Endothelial cell of umbilical vein (primary cell): ENCODE results near the gene RPL41. TPM values are rescaled to one million over a fixed set of nuclear protein-coding genes. Genes with fewer than 3 reads are reported as not detected.

Experiments
- BruUV-seq: library from RNA; stranded (reverse); fragments of 400-500 nt; replicated peaks from 2 replicates; lab custom pipeline; 2021; lab: Mats Ljungman, UMichigan
- CTCF ChIA-PET: fragments of 300-600, 350-600 bp; sonication (Branson Sonifier 250); formaldehyde crosslinking; loops from one replicate; lab custom pipeline; 2021; ENCODE audit warnings: antibody characterized with exemption, inconsistent platforms; lab: Charles Lee
- POLR2A ChIA-PET: fragments of 300-600, 350-600 bp; sonication (Branson Sonifier 250); formaldehyde crosslinking; loops from one replicate; lab custom pipeline; 2021; ENCODE audit warnings: antibody characterized with exemption, inconsistent platforms; lab: Charles Lee
- DNase-seq: peaks from one replicate; pipeline ENCODE4 v3.0.0-alpha.2; 2011; ENCODE audit warnings: low read depth, low spot score
- FAIRE-seq: peaks from 2 replicates; lab custom pipeline; 2011; peaks lifted over from hg19 to GRCh38; lab: Jason Lieb, UNC
- H2AFZ ChIP-seq: 2 replicates; pipeline ENCODE4 v1.6.0; 2012; ENCODE audit warnings: low read depth, low read length, control low read depth, inconsistent platforms
- H3K27ac ChIP-seq: 2 replicates; pipeline ENCODE4 v1.5.1; 2011; ENCODE audit warnings: low read depth, mild to moderate bottlenecking, control low read depth, low read length, moderate library complexity; ENCODE audit not compliant: insufficient read depth
- H3K27me3 ChIP-seq, 2 experiments: 2 replicates each; pipeline versions ENCODE4 v1.6.0 to v1.6.1; 2011; ENCODE audit warnings: low read length in 2 of 2, mixed read lengths in 1 of 2; ENCODE audit not compliant: control insufficient read depth in 2 of 2, insufficient read depth in 2 of 2
- H3K36me3 ChIP-seq, 2 experiments: 2 replicates in 1 of 2; 3 replicates in 1 of 2; pipeline ENCODE4 v1.5.1; 2011; ENCODE audit warnings: low read length in 2 of 2, mild to moderate bottlenecking in 1 of 2, moderate library complexity in 1 of 2; ENCODE audit not compliant: control insufficient read depth in 2 of 2, insufficient read depth in 2 of 2; ENCODE audit errors: extremely low read depth in 1 of 2
- H3K4me1 ChIP-seq: 3 replicates; pipeline ENCODE4 v1.5.1; 2011; ENCODE audit warnings: mild to moderate bottlenecking, low read length; ENCODE audit not compliant: control insufficient read depth, insufficient read depth; ENCODE audit errors: extremely low read depth
- H3K4me2 ChIP-seq: 2 replicates; pipeline ENCODE4 v1.6.1; 2011; ENCODE audit warnings: low read length, control low read depth, mixed read lengths; ENCODE audit not compliant: insufficient read depth
- H3K4me3 ChIP-seq, 3 experiments: fragments of 200-600 bp in 1 of 3; sonication (generic), shearing (Covaris generic) in 1 of 3; replicated peaks in 1 of 3; 2 replicates each; pipeline ENCODE4 v1.5.1; 2011 to 2016; ENCODE audit warnings: control low read depth in 3 of 3, low read length in 3 of 3, mild to moderate bottlenecking in 2 of 3, inconsistent platforms in 1 of 3, low read depth in 1 of 3, moderate library complexity in 1 of 3; ENCODE audit not compliant: insufficient read depth in 1 of 3
- H3K79me2 ChIP-seq: 2 replicates; pipeline ENCODE4 v1.6.0; 2012; ENCODE audit warnings: low read length, inconsistent platforms; ENCODE audit not compliant: control insufficient read depth, insufficient read depth
- H3K9ac ChIP-seq: replicated peaks from 2 replicates; pipeline ENCODE3; 2011; ENCODE audit warnings: low read length, control low read depth; ENCODE audit not compliant: insufficient read depth; ENCODE audit errors: extremely low read depth
- H3K9me1 ChIP-seq: replicated peaks from 3 replicates; pipeline ENCODE4 v1.6.0; 2011; ENCODE audit warnings: mild to moderate bottlenecking, low read length; ENCODE audit not compliant: control insufficient read depth, insufficient read depth; ENCODE audit errors: extremely low read depth
- H3K9me3 ChIP-seq: replicated peaks from 2 replicates; pipeline ENCODE4 v1.5.1; 2012; ENCODE audit warnings: low read length, inconsistent platforms; ENCODE audit not compliant: control insufficient read depth, insufficient read depth
- H4K20me1 ChIP-seq: replicated peaks from 2 replicates; pipeline ENCODE3; 2011; ENCODE audit warnings: mild to moderate bottlenecking, low read length; ENCODE audit not compliant: control insufficient read depth, insufficient read depth; ENCODE audit errors: extremely low read depth
- EZH2 ChIP-seq: IDR thresholded peaks from 2 replicates; pipeline ENCODE4 v1.6.1; 2012; ENCODE audit warnings: borderline replicate concordance, low read depth, mild to moderate bottlenecking, moderate library complexity, low read length, inconsistent platforms; ENCODE audit not compliant: severe bottlenecking
- FOS ChIP-seq: IDR thresholded peaks from 2 replicates; pipeline ENCODE4 v1.6.1; 2011; ENCODE audit warnings: mild to moderate bottlenecking, low read length, moderate library complexity, borderline replicate concordance; ENCODE audit not compliant: insufficient read depth
- GATA2 ChIP-seq: IDR thresholded peaks from 2 replicates; pipeline ENCODE4 v1.7.0; 2011; ENCODE audit warnings: low read depth, mild to moderate bottlenecking, moderate library complexity, mixed read lengths, low read length; ENCODE audit not compliant: insufficient read length, insufficient read depth
- JUN ChIP-seq: IDR thresholded peaks from 2 replicates; pipeline ENCODE4 v1.6.1; 2011; ENCODE audit warnings: borderline replicate concordance, low read depth; ENCODE audit not compliant: insufficient read length, insufficient read depth
- MYC ChIP-seq: IDR thresholded peaks from one replicate; pipeline ENCODE4 v1.6.1; 2011; ENCODE audit warnings: mild to moderate bottlenecking, low read depth, low read length
- POLR2A ChIP-seq: IDR thresholded peaks from 2 replicates; pipeline ENCODE4 v1.6.1; 2012; ENCODE audit warnings: low read depth, mild to moderate bottlenecking, control low read depth, low read length
- POLR2AphosphoS5 ChIP-seq: IDR thresholded peaks from 2 replicates; pipeline ENCODE4 v1.6.1; 2012; ENCODE audit warnings: low read depth, mild to moderate bottlenecking, control low read depth, low read length, moderate library complexity; ENCODE audit not compliant: insufficient read depth
- dilution Hi-C: fragments of 300-500 bp; cut with MboI; formaldehyde crosslinking; loops from one replicate; pipeline ENCODE4 v1.15.0; 2019; ENCODE audit warnings: low sequenced_read_pairs; ENCODE audit not compliant: extremely low pct_ligation_motif_present
- intact Hi-C: fragments of 100-400 bp; cut with micrococcal nuclease; formaldehyde crosslinking; loops from one replicate; pipeline ENCODE4 v1.10.0; 2022
- polyA plus RNA-seq, 4 experiments: library from polyadenylated mRNA; depleted of rRNA in 3 of 4; stranded (reverse) in 3 of 4; unstranded in 1 of 4; fragments of >200 nt; gene quantifications; 2 replicates each; pipeline versions ENCODE4 v1.2.1 to v1.2.3, GENCODE V29; 2011 to 2012; ENCODE audit warnings: missing spikeins in 1 of 4
- total RNA-seq: library from RNA; stranded (reverse); gene quantifications from 2 replicates; pipeline ENCODE4 v1.2.3, GENCODE V29; 2021
- TF ChIP-seq, protein P1 (sequence below): IDR thresholded peaks from 2 replicates; pipeline ENCODE4 v1.6.1; 2011; ENCODE audit not compliant: insufficient read depth, insufficient read length
- TF ChIP-seq, protein P2 (sequence below), 2 donors: IDR thresholded peaks; 1 replicate in 1 of 2; 2 replicates in 1 of 2; pipeline ENCODE4 v1.5.1; 2011; ENCODE audit warnings: low read length in 2 of 2, mild to moderate bottlenecking in 2 of 2, moderate library complexity in 2 of 2, control low read depth in 1 of 2, inconsistent platforms in 1 of 2, low read depth in 1 of 2; ENCODE audit not compliant: insufficient read depth in 1 of 2; ENCODE audit errors: extremely low read depth in 1 of 2

RPL41 gene
- total and polyA plus RNA-seq, 2 donors (not counting 3 experiments of a cell fraction or from before 2014, with no cell fraction given) = 3,212 to 9,990 TPM

DNA sequence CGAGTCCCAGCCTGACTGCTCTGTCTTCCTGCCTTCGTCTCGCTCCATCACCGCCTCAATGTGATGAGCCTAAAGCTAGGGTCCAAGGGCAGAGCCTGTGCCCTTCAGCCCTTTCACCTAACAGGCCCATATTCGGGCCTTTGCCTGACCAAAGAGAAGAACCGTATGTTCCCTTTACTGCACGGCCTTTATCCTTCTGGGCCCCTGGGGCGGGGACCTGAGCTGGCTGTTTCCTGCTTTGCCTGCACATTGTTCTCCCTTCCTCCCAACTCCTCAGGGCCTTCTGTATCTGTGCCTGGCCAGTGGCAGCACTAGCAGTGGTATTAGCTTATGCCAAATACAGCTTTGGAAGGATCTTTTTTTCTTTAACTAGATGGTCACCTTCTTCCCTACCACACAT lies 27.4 kb downstream of the RPL41 start:
- Histone ChIP-seq H3K4me2 (peak overlapping the region; percentile 3), H2AFZ (peak overlapping the region; percentile 53), H3K9me3 (no peaks in the 10 kb centered on the region), H3K4me3 (no peak overlapping the region), H3K36me3 (peaks cover 12 to 26% of the 10 kb centered on the region in 2 experiments), H3K27ac (peak overlapping the region; percentile 27), H3K9ac (no peak overlapping the region), H4K20me1 (no peaks in the 10 kb centered on the region), H3K27me3 (no peaks in the 10 kb centered on the region), H3K4me1 (peaks cover 29% of the 10 kb centered on the region), H3K9me1 (no peaks in the 10 kb centered on the region), H3K79me2 (no peaks in the 10 kb centered on the region)
- no TSS peak for BruUV-seq
- TF ChIP-seq, protein P1, sequence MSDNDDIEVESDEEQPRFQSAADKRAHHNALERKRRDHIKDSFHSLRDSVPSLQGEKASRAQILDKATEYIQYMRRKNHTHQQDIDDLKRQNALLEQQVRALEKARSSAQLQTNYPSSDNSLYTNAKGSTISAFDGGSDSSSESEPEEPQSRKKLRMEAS = no peak
- TF ChIP-seq GATA2 = no peak
- no peak for TF ChIP-seq JUN
- no peak for TF ChIP-seq POLR2A
- no peak for TF ChIP-seq EZH2
- TF ChIP-seq, protein P2, sequence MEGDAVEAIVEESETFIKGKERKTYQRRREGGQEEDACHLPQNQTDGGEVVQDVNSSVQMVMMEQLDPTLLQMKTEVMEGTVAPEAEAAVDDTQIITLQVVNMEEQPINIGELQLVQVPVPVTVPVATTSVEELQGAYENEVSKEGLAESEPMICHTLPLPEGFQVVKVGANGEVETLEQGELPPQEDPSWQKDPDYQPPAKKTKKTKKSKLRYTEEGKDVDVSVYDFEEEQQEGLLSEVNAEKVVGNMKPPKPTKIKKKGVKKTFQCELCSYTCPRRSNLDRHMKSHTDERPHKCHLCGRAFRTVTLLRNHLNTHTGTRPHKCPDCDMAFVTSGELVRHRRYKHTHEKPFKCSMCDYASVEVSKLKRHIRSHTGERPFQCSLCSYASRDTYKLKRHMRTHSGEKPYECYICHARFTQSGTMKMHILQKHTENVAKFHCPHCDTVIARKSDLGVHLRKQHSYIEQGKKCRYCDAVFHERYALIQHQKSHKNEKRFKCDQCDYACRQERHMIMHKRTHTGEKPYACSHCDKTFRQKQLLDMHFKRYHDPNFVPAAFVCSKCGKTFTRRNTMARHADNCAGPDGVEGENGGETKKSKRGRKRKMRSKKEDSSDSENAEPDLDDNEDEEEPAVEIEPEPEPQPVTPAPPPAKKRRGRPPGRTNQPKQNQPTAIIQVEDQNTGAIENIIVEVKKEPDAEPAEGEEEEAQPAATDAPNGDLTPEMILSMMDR (IDR thresholded peaks at IDR 0.05; ENCODE audit: extremely low read depth in 1 of 2, insufficient read depth in 1 of 2, low read depth in 1 of 2, low read length in 2 of 2) = no peak
- TF ChIP-seq MYC = no peak
- no peak for TF ChIP-seq FOS
- no peak for TF ChIP-seq POLR2AphosphoS5
- intact Hi-C loops (loop anchor here (1.0 kb wide), 1 partner anchor 13 kb away; no protein-coding TSS in a partner anchor), dilution Hi-C loops (no loop called here)
- DNase-seq (peak; percentile 66), FAIRE-seq (peak; percentile 86)
- ChIA-PET POLR2A (interaction anchor here (1.5 to 2.2 kb wide), 3 partner anchors 15 to 18 kb away, joined by 7 to 15 read pairs (median 13); partner anchors contain the start of genes ESYT1 and MYL6), CTCF (interaction anchor here (0.9 to 5.3 kb wide), 6 partner anchors 8 to 46 kb away, joined by 3 to 30 read pairs (median 4); partner anchors contain the start of genes ESYT1, MYL6, MYL6B and SMARCC2)
